Endodermal cell (in vitro differentiated cells): ENCODE data around the gene KIAA0930. TPM values are rescaled to one million over a fixed set of nuclear protein-coding genes. Genes with fewer than 3 reads are reported as not detected.

Experiments
- DNase-seq: peaks from one replicate; pipeline ENCODE4 v3.0.0-alpha.2; 2017
- H3K27ac ChIP-seq: 2 replicates; pipeline ENCODE4 v1.5.1; 2013; ENCODE audit warnings: mild to moderate bottlenecking, low read depth, low read length, moderate library complexity
- H3K27me3 ChIP-seq: 2 replicates; pipeline ENCODE4 v1.6.1; 2013; ENCODE audit warnings: mild to moderate bottlenecking, low read length, moderate library complexity; ENCODE audit not compliant: insufficient read depth, control insufficient read depth, poor library complexity, severe bottlenecking
- H3K36me3 ChIP-seq: 2 replicates; pipeline ENCODE4 v1.7.0; 2013; ENCODE audit warnings: mild to moderate bottlenecking, low read length, moderate library complexity; ENCODE audit not compliant: control insufficient read depth, insufficient read depth
- H3K4me1 ChIP-seq: one replicate; pipeline ENCODE4 v1.7.0; 2013; ENCODE audit warnings: low read length; ENCODE audit not compliant: control insufficient read depth, insufficient read depth
- H3K4me3 ChIP-seq: 2 replicates; pipeline ENCODE4 v1.5.1; 2013; ENCODE audit warnings: mild to moderate bottlenecking, low read length, moderate library complexity
- H3K9ac ChIP-seq: 2 replicates; pipeline ENCODE4 v1.6.1; 2013; ENCODE audit warnings: mild to moderate bottlenecking, low read length, moderate library complexity; ENCODE audit not compliant: poor library complexity, severe bottlenecking; ENCODE audit errors: extremely low read depth
- H3K9me3 ChIP-seq: 2 replicates; pipeline ENCODE4 v1.6.1; 2013; ENCODE audit warnings: mild to moderate bottlenecking, low read length, moderate library complexity; ENCODE audit not compliant: control insufficient read depth
- H3K27ac Mint-ChIP-seq: 2 replicates; pipeline ENCODE4 v1.8.0; 2020; ENCODE audit warnings: mixed read lengths
- H3K27me3 Mint-ChIP-seq: 2 replicates; pipeline ENCODE4 v1.8.0; 2021; ENCODE audit warnings: mild to moderate bottlenecking, mixed read lengths; ENCODE audit not compliant: insufficient read depth
- H3K36me3 Mint-ChIP-seq: 2 replicates; pipeline ENCODE4 v1.8.0; 2020; ENCODE audit warnings: low read depth, mixed read lengths
- H3K4me1 Mint-ChIP-seq: 2 replicates; pipeline ENCODE4 v1.8.0; 2020; ENCODE audit warnings: mixed read lengths
- H3K4me3 Mint-ChIP-seq: 2 replicates; pipeline ENCODE4 v1.8.0; 2020; ENCODE audit warnings: mild to moderate bottlenecking, moderate library complexity, mixed read lengths
- H3K9me3 Mint-ChIP-seq: 2 replicates; pipeline ENCODE4 v1.8.0; 2020; ENCODE audit warnings: mild to moderate bottlenecking, mixed read lengths
- CTCF ChIP-seq: fragments of 200-600 bp; sonication (generic); conservative IDR thresholded peaks from 2 replicates; pipeline ENCODE4 v1.5.0; 2021; ENCODE audit warnings: antibody characterized with exemption, mild to moderate bottlenecking
- WGBS, 2 experiments: methylation state at CpG; one replicate each; pipeline versions ENCODE4 v1.1.5 to v1.1.7; 2013; ENCODE audit warnings: missing lambda C conversion rate in 2 of 2, mixed read lengths in 1 of 2; ENCODE audit not compliant: insufficient coverage in 1 of 2, insufficient read length in 1 of 2; 5-methylcytosine and 5-hydroxymethylcytosine counted together
- microRNA-seq: library from miRNA; unstranded; fragments of <30 nt; microRNA quantifications from one replicate; pipeline ENCODE4 v1.2.0, GENCODE V29; 2020; ENCODE audit warnings: borderline microRNAs expressed
- total RNA-seq, 2 donors: library from RNA; stranded (reverse); fragmentation: NEBNext Ultra II Directional in 1 of 2; extraction: Animal tissue kit (Norgen Biotek cat#: 25700) in 1 of 2; gene quantifications; 2 replicates in 1 of 2; 3 replicates in 1 of 2; pipeline ENCODE4 v1.2.1, GENCODE V29; 2021

KIAA0930 gene
- total RNA-seq, 2 donors from 2014 or later: 36.2 to 47.8 TPM

GRCh38 chr22:45142376-45142775 lies 98.3 kb downstream of the KIAA0930 start:
- no peak for DNase-seq
- TF ChIP-seq CTCF: no peak
- Histone ChIP-seq H3K36me3 (no peaks in the 10 kb centered on the region), H3K4me1 (no peaks in the 10 kb centered on the region), H3K9ac (no peak overlapping the region), H3K4me3 (no peak overlapping the region), H3K9me3 (peaks cover 24% of the 10 kb centered on the region), H3K27ac (no peak overlapping the region), H3K27me3 (no peaks in the 10 kb centered on the region)
- Mint-ChIP-seq H3K4me3 (no peak overlapping the region), H3K36me3 (peaks cover 37% of the 10 kb centered on the region), H3K27ac (no peak overlapping the region), H3K4me1 (no peaks in the 10 kb centered on the region), H3K9me3 (peaks cover 34% of the 10 kb centered on the region), H3K27me3 (peaks cover 1% of the 10 kb centered on the region)
- WGBS, 2 experiments: 58 to 66% methylated on average over 6 to 15 of the region's 15 CpGs

Small RNA genes lying within 50 kb of the gene (microRNA-seq; reads per million reads assigned to microRNA genes)
- 2.2 reads per million, percentile 13 among the genes with 10 or more reads in this experiment for gene MIR1249

Other genes with a start within 250 kb of the KIAA0930 start
- gene PHF21B, start 230.9 kb downstream of the KIAA0930 start, total RNA-seq: 10 to 100 TPM; 57.5 to 69.2 TPM
- 100 to 1,000 TPM; 101 to 115 TPM for gene NUP50, start 77.0 kb downstream of the KIAA0930 start, total RNA-seq
- gene UPK3A, start 44.1 kb upstream of the KIAA0930 start, total RNA-seq: not detected
- gene FAM118A, start 69.0 kb upstream of the KIAA0930 start, total RNA-seq: 100 to 1,000 TPM in 1 of 2 donors, 10 to 100 TPM in 1; 46.3 to 143 TPM
- gene SMC1B, start 172.7 kb upstream of the KIAA0930 start, total RNA-seq: under 1 TPM in 1 of 2 donors, not detected in 1; 0.11 TPM
- gene RIBC2, start 172.8 kb upstream of the KIAA0930 start, total RNA-seq: 10 to 100 TPM; 10.6 to 15.2 TPM